Activated T-helper 1 cell treated with anti-CD3 and anti-CD28 coated beads, Interleukin-2, amount 50 U/mL, for 16 hours (primary cell): ENCODE results near the gene MAP4.
"Not testable (repeated sequence)": the region's sequence is repeated elsewhere in the genome, so short reads cannot be mapped to it uniquely, and the experiment has no call there.

ENCODE experiments used
- DNase-seq, 2 donors: peaks; one replicate each; pipeline ENCODE4 v3.0.0-alpha.2; 2020; ENCODE audit warnings: low read depth in 1 of 2, low spot score in 1 of 2

MAP4 gene

DNA sequence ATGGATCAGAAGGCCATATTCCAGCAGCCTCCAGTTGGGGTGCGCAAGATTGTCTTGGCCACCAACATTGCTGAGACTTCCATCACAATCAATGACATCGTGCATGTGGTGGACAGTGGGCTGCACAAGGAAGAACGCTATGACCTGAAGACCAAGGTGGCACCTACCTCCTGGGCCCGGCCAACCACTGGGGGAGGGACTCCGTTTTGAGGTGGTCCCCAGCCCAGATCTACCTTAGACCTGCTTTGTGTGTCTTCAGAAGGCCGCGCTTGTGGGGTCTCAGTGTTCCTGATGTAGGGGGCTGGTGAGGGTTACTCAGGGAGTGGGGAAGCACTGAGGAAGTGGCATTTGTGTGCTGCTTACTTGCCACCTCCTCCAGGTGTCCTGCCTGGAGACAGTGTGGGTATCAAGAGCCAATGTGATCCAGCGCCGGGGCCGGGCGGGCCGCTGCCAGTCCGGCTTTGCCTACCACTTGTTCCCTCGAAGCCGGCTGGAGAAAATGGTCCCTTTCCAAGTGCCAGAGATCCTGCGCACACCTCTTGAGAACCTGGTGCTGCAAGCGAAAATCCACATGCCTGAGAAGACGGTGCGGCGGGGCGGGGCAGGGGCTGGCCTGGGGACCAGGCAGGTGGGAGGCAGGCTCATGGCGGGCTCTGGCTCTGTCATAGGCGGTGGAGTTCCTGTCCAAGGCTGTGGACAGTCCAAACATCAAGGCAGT lies 168.3 kb downstream of the MAP4 start:
- no peak for DNase-seq

DNA sequence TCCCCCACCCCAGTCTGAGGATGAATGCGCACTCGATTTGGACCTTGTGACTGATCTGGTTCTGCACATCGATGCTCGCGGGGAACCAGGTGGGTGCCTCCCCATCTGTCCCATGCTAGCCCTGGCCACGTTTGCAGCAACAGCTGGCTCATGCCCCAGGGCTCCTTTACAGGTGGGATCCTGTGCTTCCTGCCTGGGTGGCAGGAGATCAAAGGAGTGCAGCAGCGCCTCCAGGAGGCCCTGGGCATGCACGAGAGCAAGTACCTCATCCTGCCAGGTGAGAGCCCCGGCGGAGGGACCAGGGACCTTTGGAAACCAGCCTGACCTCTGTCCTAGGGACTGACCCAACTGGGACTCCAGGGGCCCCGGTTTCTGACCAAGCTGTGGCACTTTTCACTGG lies 169.0 kb downstream of the MAP4 start:
- no peak for DNase-seq

DNA sequence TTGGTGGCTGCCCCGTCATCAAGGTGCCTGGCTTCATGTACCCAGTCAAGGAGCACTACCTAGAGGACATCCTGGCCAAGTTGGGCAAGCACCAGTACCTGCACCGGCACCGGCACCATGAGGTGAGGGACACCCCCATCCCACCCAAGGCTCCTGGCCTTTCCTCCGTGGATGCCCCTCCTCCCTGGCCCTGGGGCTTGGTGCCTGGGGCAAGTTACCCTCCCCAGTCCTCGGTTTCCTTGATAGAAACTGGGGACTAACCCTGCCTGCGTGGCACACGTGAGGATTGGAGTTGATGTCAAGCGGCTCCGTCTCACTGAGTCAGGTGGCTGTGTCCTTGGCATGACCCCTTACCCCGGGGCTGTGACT lies 169.4 kb downstream of the MAP4 start:
- no peak for DNase-seq

DNA sequence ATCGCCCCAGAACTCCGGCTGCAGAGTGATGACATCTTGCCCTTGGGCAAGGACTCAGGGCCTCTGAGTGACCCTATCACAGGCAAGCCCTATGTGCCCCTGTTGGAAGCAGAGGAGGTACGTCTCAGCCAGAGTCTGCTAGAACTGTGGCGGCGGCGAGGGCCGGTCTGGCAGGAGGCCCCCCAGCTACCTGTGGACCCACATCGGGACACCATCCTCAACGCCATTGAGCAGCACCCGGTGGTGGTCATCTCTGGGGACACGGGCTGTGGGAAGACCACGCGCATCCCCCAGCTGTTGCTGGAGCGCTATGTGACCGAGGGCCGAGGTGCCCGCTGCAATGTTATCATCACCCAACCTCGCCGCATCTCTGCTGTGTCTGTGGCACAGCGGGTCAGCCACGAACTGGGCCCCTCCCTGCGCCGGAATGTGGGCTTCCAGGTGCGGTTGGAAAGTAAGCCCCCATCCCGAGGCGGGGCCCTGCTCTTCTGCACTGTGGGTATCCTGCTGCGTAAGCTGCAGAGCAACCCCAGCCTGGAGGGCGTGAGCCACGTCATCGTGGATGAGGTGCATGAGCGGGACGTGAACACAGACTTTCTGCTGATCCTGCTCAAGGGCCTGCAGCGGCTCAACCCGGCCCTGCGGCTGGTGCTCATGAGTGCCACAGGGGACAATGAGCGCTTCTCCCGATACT lies 169.9 kb downstream of the MAP4 start:
- no peak for DNase-seq

DNA sequence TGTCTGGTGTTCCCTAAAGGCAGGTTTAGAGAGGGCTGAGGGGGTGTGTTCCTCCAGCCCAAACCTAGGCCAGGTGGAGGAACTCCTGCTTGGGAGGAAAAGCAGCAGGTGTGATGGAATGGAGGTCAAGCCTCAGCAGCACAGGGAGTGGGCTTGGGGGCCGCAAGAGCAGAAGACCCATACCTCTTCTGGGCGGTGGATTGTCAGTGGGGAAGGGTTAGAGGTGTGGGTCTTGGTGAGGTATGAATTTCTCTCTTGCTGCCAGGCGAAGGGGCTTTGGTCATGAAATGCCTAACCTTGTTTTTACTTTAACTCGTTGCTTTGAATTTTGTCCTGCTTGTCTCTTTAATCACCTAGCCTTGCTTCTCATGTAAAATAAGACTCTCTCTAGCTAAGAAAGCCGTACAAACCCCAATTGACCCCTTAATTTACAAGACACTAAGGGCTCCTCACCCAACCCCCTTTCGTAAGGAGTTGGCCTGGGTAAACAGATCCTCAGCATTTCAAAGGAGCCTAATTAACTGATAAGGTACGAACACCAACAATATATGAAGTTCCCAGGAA lies 174.3 kb downstream of the MAP4 start:
- no peak for DNase-seq

DNA sequence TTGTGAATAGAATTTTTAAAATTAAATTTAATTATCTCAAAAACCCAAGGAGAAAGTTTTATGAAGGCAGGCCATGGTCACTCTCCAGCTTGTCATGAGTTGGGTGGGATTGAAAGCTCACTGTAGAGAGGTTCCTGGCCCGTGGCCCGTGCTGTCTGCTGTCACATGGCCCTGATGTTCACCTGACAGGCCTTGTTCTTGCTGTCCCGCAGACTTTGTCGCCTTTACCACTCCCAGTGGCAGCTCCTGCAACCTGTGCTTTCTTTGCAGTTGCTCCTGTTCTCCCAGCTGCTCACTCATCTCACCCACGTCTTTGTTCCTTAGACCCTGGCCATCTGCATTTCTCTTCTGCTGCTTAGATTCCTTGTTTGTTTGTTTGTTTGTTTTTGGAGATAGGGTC lies 177.7 kb downstream of the MAP4 start:
- no peak for DNase-seq

DNA sequence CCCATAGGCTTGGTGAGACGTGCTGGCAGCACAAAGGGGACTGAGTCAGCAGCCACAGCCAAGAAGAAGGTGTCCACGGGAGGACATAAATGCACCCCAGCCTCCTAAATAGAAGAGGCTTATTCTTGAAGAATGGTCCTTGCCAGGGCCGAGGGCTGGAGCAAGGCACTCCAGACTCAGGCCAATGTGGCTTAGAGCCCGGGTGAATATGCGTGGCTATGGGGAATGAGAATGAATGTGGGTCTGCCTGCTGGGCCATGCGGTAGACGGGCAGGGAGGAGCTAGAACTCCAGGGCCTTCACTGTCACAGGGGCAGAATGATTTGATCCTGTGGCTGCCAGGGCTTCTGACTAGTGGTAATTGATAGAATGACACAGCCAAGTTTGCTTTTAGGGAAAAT lies 179.2 kb downstream of the MAP4 start:
- DNase-seq, result no peak

DNA sequence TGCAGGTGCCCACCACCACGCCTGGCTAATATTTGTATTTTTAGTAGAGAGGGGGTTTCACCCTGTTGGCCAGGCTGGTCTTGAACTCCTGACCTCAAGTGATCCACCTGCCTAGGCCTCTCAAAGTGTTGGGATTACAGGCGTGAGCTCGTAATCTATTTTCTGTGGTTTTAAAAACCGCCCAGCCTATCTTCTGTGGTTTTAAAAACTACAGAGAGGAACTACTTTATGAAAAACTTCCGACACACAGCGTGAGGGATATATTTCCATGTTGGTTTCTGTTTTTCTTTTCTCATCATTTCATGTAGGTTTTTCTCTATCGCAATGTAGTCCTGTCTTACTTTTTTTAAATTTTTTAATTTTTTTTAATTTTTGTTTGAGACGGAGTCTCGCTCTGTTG lies 186.7 kb downstream of the MAP4 start:
- DNase-seq, result not testable (repeated sequence)

DNA sequence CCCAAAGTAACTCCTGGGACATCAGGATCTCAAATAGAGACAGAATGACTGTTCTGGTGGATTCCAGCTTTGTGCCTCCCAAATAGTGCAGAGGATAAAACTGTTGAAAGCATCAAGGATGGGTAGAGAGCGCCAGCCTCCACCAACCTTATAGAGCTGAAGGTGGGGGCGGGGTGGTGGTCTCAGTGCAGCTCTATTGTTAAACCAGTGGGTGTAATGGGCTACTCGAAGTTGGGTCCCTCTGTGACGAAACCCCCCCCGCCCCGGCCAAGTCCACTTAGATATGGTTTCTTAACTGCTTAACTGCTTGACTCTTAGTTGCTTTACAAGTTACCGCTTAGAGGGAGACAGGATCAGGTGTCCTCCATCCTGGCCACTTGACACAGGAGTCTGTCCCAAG lies 190.6 kb downstream of the MAP4 start:
- DNase-seq, result no peak

DNA sequence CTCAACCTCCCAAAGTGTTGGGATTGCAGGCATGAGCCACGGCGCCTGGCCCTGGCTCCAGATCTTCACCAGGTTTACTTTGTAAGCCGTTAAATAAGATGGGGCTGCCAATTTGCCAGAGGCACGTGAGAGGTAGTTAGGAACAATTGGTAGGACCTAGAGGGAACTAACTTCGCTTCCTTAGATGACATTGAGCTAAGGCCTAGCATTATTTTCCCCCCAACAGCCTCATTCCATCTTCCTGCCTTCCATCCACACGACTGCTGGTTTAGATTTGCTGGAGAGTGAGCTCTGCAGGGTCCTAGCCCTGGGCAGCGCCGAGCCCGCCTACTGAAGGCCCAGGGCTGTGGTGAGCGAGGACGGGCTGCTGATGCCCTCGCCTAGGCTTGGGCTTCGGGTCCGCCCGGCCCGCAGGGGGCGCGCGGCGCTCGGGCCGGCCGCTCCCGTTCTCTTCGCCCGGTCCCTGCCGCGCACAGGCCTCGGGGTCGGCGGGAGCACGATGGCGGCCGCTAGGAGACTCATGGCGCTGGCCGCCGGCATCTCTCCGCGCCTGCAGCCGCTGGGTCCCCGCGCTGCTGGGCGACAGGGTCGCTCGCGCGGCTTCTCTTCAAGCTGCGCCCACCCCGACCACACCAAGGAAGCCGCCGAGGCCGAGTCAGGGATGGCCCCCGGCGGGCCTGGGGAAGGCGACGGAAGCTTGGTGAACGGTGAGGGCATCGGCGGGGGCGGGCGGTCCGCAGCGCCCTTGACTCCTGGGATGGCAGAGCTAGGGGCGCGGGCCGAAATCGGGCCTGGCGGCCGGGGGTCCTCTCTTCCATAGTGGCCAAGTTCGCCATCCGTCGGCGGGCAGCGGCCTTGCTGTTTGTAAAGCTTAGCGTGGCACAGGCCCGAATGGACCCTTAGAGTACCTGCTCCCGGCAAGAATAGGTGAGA lies 191.4 kb downstream of the MAP4 start:
- DNase-seq, result peak; percentile 49 to 69

DNA sequence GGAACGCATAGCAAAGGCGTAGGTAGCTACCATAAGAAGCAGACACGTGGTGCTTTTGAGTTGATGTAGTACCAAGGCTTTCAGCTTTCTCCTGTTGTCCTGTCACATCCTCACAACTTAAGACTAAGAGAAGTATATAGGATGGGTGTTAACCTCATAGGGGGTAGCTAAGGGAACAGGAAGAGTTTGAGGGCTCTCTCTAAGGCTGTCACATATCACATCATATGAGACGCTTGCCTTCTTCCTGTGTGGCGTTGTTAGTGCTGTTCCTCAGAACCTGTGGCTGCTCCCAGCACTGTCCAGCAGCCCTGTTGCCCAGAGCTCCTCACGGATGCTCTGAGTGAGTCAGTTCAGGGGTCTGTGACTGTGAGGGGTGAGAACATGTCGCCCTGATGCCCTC lies 198.6 kb downstream of the MAP4 start:
- DNase-seq, result no peak

DNA sequence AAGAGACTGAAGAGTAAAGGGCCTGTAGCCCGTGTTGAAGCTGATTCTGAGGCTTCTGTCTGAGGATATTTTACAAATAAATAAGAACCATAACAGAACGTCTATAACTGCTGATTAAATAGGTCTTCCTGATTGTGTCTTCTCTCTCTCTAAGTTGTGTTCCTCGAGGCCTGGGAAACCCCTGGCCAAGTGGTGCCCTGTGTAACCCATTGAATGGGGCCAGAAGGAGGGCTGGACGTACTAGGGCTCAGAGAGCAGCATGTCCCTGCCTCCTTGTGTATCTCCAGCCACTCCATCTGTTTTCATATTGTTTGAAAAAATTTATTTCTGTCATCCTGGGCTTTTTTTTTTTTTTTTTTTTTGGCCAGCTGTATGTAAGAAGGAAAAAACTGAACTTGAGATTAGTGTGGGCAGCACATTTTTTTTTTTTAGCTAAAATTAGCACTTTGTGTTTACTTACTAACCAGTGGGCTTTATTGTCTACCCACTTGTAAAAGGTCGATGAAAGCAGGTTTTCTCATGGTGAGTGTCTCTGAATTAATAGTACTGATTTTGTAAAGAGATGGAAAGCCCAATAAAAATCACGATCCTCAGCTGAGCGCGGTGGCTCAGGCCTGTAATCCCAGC lies 202.6 kb downstream of the MAP4 start:
- DNase-seq, result no peak

DNA sequence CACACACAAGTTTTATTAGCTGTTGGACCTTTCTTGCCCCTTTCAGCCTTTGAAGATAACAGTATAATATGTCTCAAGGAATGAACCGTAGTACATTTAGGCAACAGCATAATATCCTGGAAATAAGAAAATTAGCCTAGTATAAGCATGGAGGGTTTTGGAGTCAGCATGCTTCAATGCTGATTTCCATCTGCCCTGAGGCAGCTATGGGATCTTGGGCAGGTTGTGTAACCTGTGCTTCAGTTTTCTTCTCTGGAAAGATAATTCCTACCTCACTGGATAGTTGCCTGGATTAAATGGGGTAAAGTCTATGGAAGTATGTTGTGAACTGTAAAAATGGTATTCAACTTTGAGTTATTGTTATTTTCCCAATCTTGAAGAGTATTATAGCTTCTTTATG lies 211.6 kb downstream of the MAP4 start:
- no peak for DNase-seq

DNA sequence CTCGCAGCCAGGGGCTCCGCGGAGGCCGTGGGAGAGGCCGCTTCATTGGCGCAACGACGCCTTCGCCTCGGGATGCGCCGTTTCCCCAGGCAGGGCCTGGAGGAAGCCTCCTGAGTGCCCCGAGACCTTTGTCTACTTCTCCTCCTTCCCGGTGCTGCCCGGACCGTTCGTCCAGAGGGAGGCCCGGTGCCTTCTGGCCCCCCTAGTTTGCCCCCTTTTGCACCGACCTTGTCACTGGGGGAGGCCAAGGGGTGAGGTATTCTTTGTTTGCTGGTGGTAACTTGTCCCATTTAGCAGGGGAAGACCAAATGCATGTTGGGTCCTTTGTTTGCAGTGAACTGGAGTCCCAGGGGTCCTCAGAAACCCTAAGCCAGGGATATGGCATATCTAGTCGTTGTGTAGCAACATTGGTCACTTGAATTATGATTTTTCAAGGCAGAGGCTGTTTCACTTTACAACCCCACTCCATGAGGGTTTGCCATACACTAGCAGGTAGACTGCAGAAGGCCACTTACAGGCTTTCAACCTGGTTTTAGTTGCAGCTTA lies 212.7 kb downstream of the MAP4 start:
- DNase-seq, result no peak

DNA sequence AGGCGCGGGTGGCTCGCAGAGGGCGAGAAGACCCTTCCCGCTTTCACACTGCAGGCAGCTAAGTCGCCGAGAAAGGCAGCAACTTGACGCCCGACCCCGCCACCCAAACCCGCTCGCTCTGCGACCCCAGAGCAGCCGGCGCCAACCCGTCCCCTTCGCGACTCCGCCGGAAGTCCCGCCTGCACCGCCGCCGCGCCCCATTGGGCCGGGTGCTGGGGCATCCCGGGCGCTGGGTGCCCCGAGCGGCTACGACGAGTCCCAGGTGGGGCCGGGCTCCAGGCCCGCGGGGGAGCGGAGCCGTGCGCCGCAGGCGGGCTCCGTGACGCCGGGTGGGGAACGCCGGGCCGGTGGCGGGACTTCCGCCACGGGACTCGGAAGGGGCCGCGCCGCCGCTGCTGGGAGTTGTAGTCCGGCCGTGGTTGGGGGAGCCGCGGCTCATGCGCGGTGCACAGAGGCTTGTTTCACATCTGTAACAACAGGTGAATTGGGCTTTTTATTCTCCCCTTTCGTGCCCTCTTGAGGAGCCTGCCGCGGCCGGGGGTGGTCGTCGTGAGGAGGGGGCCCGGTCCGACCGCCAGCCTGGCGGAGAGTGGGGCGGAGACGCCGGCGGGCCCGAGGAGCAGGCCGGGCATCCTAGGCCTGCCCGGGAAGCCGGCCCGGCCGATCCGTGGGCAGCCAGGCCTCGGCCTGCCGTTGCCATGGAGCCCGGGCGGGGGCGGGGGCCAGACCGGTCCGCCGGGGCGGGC lies 213.3 kb downstream of the MAP4 start, which contains the start of gene DHX30:
DHX30 (plus strand) TSS at position 405 of the 746 bp plus-strand sequence. CDS start 7,546 bp downstream, outside the sequence.
- DNase-seq, result peak; percentile 62 to 82
